Neural progenitor cell (in vitro differentiated cells): ENCODE data around the gene NRG3. TPM values are rescaled to one million over a fixed set of nuclear protein-coding genes. Genes with fewer than 3 reads are reported as not detected.

Experiments used
- DNase-seq: peaks from one replicate; pipeline ENCODE4 v3.0.0-alpha.2; 2016; ENCODE audit warnings: low spot score
- H2AFZ ChIP-seq: fragments of 200-600 bp; sonication (generic); replicated peaks from 2 replicates; pipeline ENCODE4 v1.6.1; 2016; ENCODE audit warnings: antibody characterized with exemption
- H3F3A ChIP-seq: fragments of 200-600 bp; sonication (generic); 2 replicates; pipeline ENCODE4 v1.6.1; 2016; ENCODE audit warnings: antibody characterized with exemption, low read depth
- H3K27ac ChIP-seq: fragments of 200-600 bp; sonication (generic); 2 replicates; pipeline ENCODE4 v1.5.1; 2016; ENCODE audit warnings: mild to moderate bottlenecking
- H3K27me3 ChIP-seq: fragments of 200-600 bp; sonication (generic); 2 replicates; pipeline ENCODE4 v1.6.1; 2016; ENCODE audit warnings: mild to moderate bottlenecking, moderate library complexity
- H3K36me3 ChIP-seq: fragments of 200-600 bp; sonication (generic); 2 replicates; pipeline ENCODE4 v1.5.1; 2016
- H3K4me1 ChIP-seq: fragments of 200-600 bp; sonication (generic); 2 replicates; pipeline ENCODE4 v1.6.1; 2016; ENCODE audit warnings: mixed run types
- H3K4me2 ChIP-seq: fragments of 200-600 bp; sonication (generic); 2 replicates; pipeline ENCODE4 v1.6.1; 2016
- H3K4me3 ChIP-seq: fragments of 200-600 bp; sonication (generic); 2 replicates; pipeline ENCODE4 v1.5.1; 2016
- H3K79me2 ChIP-seq: fragments of 200-600 bp; sonication (generic); 2 replicates; pipeline ENCODE4 v1.6.1; 2016; ENCODE audit warnings: low read depth
- H3K9ac ChIP-seq: fragments of 200-600 bp; sonication (generic); 2 replicates; pipeline ENCODE4 v1.6.1; 2016
- H3K9me3 ChIP-seq: fragments of 200-600 bp; sonication (generic); 2 replicates; pipeline ENCODE4 v1.5.1; 2016; ENCODE audit warnings: low read depth
- H4K20me1 ChIP-seq: fragments of 200-600 bp; sonication (generic); 2 replicates; pipeline ENCODE4 v1.6.1; 2016; ENCODE audit warnings: low read depth
- H3K27ac Mint-ChIP-seq: 3 replicates; pipeline ENCODE4 v1.8.0; 2021; ENCODE audit warnings: mixed read lengths
- H3K27me3 Mint-ChIP-seq: 2 replicates; pipeline ENCODE4 v1.8.0; 2022; ENCODE audit warnings: low read depth, mild to moderate bottlenecking, inconsistent platforms, moderate library complexity, mixed read lengths; ENCODE audit not compliant: insufficient read depth
- H3K36me3 Mint-ChIP-seq: 3 replicates; pipeline ENCODE4 v1.8.0; 2021; ENCODE audit warnings: mixed read lengths
- H3K4me1 Mint-ChIP-seq: 3 replicates; pipeline ENCODE4 v1.8.0; 2021; ENCODE audit warnings: mixed read lengths
- H3K4me3 Mint-ChIP-seq: 3 replicates; pipeline ENCODE4 v1.8.0; 2021; ENCODE audit warnings: mild to moderate bottlenecking, moderate library complexity, mixed read lengths
- H3K9me3 Mint-ChIP-seq: 3 replicates; pipeline ENCODE4 v1.8.0; 2020; ENCODE audit warnings: mixed read lengths
- CTCF ChIP-seq: fragments of 200-600 bp; sonication (generic); IDR thresholded peaks from 2 replicates; pipeline ENCODE4 v1.5.1; 2017; ENCODE audit warnings: antibody characterized with exemption, mild to moderate bottlenecking
- EZH2 ChIP-seq: fragments of 200-600 bp; sonication (generic); IDR thresholded peaks from 2 replicates; pipeline ENCODE4 v1.6.1; 2017; ENCODE audit warnings: antibody characterized with exemption, mild to moderate bottlenecking, moderate library complexity
- EZH2phosphoT487 ChIP-seq: fragments of 200-600 bp; sonication (generic); IDR thresholded peaks from 2 replicates; pipeline ENCODE4 v1.6.1; 2017; ENCODE audit warnings: antibody characterized with exemption
- total RNA-seq: library from RNA; depleted of rRNA; stranded (reverse); fragments of >200 nt; gene quantifications from 2 replicates; pipeline ENCODE4 v1.2.3, GENCODE V29; 2015; ENCODE audit warnings: low replicate concordance

Gene NRG3
- total RNA-seq, 1 donor from 2014 or later: 1.9 TPM

DNA sequence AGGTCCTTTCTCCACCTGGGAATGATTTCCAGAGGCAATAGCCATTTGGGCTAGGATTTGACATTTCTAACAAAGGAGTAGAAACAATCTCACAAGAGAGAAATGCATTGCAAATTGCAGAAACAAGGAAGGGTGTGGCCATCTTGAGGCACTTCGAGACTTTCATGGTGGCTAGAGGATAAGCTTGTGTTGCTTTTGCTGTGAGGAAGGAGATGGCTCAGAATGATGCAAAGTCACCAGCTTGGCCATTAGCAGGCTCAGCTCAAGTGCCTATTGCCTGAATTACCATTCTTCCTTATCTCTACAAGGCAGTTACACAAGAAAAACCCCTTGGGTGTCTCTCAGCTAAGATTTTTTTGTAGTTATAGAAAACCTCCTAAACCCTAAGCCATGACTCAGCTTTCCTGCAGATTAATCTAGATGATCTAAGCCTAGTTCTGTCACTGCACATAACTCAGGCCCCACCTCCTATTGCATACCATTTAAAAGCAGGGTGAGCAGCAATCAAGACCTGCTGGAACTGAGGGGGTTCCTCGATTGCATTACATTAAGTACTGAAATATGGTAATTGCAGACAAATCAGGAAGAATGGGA, 683.1 kb downstream of the NRG3 start:
- H3K36me3 Mint-ChIP-seq: no peaks in the 10 kb centered on the region
- TF ChIP-seq EZH2 (no peak), EZH2phosphoT487 (no peak), CTCF (no peak)

GRCh38 chr10:82564353-82565196, 689.6 kb downstream of the NRG3 start:
- Histone ChIP-seq H3K36me3 (no peaks in the 10 kb centered on the region), H4K20me1 (no peaks in the 10 kb centered on the region), H3K4me2 (no peak overlapping the region), H2AFZ (no peak overlapping the region), H3K9me3 (no peaks in the 10 kb centered on the region), H3K27me3 (no peaks in the 10 kb centered on the region), H3K9ac (no peak overlapping the region), H3K4me1 (no peaks in the 10 kb centered on the region), H3K79me2 (no peaks in the 10 kb centered on the region), H3F3A (no peaks in the 10 kb centered on the region), H3K27ac (no peak overlapping the region), H3K4me3 (no peak overlapping the region)
- Mint-ChIP-seq H3K4me1 (peaks cover 6% of the 10 kb centered on the region), H3K36me3 (peaks cover 1% of the 10 kb centered on the region), H3K9me3 (peaks cover 1% of the 10 kb centered on the region), H3K27ac (no peak overlapping the region), H3K4me3 (no peak overlapping the region), H3K27me3 (no peaks in the 10 kb centered on the region)
- TF ChIP-seq EZH2: no peak
- no peak for TF ChIP-seq CTCF
- TF ChIP-seq EZH2phosphoT487: no peak
- DNase-seq: no peak

More for the DNA sequence above, 683.1 kb downstream of the NRG3 start:
- H3K27me3 Mint-ChIP-seq: no peaks in the 10 kb centered on the region
- no peaks in the 10 kb centered on the region for H3K4me1 ChIP-seq
- H3K27ac Mint-ChIP-seq: no peak overlapping the region
- no peak overlapping the region for H3K4me3 Mint-ChIP-seq
- H3K9ac ChIP-seq: no peak overlapping the region
- no peaks in the 10 kb centered on the region for H4K20me1 ChIP-seq
- H3F3A ChIP-seq: no peaks in the 10 kb centered on the region
- H3K36me3 ChIP-seq: no peaks in the 10 kb centered on the region
- no peak overlapping the region for H3K4me3 ChIP-seq
- no peak overlapping the region for H3K4me2 ChIP-seq
- no peaks in the 10 kb centered on the region for H3K9me3 Mint-ChIP-seq
- no peaks in the 10 kb centered on the region for H3K79me2 ChIP-seq
- H3K27me3 ChIP-seq: no peaks in the 10 kb centered on the region
- no peaks in the 10 kb centered on the region for H3K9me3 ChIP-seq
- DNase-seq: no peak
- H3K4me1 Mint-ChIP-seq: no peaks in the 10 kb centered on the region
- no peak overlapping the region for H3K27ac ChIP-seq
- H2AFZ ChIP-seq: no peak overlapping the region

- Histone ChIP-seq H3K9me3 (no peaks in the 10 kb centered on the region), H4K20me1 (no peaks in the 10 kb centered on the region)
Observed at GRCh38 chr10:82565197-82565575, 690.2 kb downstream of the NRG3 start.

More at GRCh38 chr10:82565197-82565575, 690.2 kb downstream of the NRG3 start:
- Histone ChIP-seq H3K27ac (no peak overlapping the region), H3K36me3 (no peaks in the 10 kb centered on the region), H3K4me2 (no peak overlapping the region), H3K4me3 (no peak overlapping the region), H3F3A (no peaks in the 10 kb centered on the region), H3K27me3 (no peaks in the 10 kb centered on the region), H2AFZ (no peak overlapping the region), H3K9ac (no peak overlapping the region), H3K79me2 (no peaks in the 10 kb centered on the region), H3K4me1 (no peaks in the 10 kb centered on the region)
- Mint-ChIP-seq H3K36me3 (peaks cover 2% of the 10 kb centered on the region), H3K4me1 (peaks cover 6% of the 10 kb centered on the region), H3K9me3 (peaks cover 4% of the 10 kb centered on the region), H3K27me3 (no peaks in the 10 kb centered on the region), H3K4me3 (no peak overlapping the region), H3K27ac (no peak overlapping the region)
- TF ChIP-seq EZH2 (no peak), CTCF (no peak), EZH2phosphoT487 (no peak)
- no peak for DNase-seq
